Stimulated activated CD4-positive, alpha-beta T cell treated with anti-CD3 and anti-CD28 coated beads, Interleukin-12 subunit alpha, Interleukin-12 subunit beta, amount 100 ng/mL, for 4 hours (primary cell): ENCODE measurements around the gene PROX1.

ENCODE experiments used
- DNase-seq: peaks from one replicate; pipeline ENCODE4 v3.0.0-alpha.2; 2020

PROX1 gene, protein sequence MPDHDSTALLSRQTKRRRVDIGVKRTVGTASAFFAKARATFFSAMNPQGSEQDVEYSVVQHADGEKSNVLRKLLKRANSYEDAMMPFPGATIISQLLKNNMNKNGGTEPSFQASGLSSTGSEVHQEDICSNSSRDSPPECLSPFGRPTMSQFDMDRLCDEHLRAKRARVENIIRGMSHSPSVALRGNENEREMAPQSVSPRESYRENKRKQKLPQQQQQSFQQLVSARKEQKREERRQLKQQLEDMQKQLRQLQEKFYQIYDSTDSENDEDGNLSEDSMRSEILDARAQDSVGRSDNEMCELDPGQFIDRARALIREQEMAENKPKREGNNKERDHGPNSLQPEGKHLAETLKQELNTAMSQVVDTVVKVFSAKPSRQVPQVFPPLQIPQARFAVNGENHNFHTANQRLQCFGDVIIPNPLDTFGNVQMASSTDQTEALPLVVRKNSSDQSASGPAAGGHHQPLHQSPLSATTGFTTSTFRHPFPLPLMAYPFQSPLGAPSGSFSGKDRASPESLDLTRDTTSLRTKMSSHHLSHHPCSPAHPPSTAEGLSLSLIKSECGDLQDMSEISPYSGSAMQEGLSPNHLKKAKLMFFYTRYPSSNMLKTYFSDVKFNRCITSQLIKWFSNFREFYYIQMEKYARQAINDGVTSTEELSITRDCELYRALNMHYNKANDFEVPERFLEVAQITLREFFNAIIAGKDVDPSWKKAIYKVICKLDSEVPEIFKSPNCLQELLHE

DNA sequence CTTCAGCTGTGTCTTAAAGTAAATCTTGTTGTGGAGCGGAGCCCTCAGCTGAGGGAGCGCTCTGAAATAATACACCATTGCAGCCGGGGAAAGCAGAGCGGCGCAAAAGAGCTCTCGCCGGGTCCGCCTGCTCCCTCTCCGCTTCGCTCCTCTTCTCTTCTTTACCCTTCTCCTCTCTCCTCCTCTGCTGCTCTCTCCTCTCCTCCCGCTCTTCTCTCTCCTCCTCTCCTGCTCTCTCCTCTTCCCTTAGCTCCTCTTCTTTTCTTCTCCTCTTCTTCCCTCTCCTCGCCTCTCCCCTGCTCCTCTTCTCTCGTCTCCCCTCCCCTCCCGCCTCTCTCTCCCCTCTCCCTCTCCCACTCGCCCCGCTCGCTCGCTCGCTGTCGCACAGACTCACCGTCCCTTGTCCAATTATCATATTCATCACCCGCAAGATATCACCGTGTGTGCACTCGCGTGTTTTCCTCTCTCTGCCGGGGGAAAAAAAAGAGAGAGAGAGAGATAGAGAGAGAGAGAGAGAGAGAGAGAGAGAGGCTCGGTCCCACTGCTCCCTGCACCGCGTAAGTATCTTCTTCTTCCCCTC, at the start of gene PROX1:
TSS of gene PROX1 (plus strand) at position 47 of the 580 bp plus-strand sequence. CDS start 8,563 bp downstream, outside the sequence.
- DNase-seq: no peak

DNA sequence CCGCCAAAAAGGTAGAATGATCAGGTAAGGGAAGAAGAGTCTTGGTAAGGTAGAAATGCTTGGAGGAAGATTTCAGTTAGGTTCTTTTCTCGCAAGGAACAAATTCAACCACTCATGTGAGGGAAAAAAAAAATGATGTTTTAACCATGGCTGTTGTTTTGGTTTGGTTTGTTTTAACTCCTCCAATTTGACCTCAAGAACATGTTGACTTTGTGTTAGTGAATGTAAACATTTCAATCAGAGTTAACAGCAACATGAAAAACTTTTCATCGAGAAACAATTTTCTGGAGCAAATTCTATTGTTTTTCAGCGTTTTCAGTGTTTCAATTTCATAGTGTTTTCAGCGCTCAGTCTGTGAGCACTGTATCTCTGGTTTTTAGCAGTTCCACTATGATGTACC, 49.0 kb upstream of the PROX1 start:
- no peak for DNase-seq

DNA sequence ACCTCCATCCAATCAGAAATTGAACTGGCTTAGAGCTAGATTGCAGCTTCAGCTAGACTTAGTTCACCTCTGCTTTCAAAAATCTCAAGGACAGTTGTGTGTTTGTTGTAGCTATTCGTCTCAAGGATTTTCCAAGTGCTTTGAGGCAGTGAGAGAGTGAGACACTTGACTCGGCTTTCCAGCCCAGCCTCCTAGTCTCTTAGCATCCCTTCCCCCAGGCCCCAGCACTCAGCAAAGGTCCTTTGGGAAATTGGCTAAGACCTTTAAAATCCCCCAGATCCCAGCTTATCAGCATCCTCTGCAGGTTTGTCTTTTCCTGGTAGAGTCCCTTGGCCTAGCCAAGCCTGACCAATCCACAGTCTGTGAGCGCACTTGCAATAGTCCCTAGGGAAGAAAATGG, 47.9 kb upstream of the PROX1 start:
- no peak for DNase-seq

DNA sequence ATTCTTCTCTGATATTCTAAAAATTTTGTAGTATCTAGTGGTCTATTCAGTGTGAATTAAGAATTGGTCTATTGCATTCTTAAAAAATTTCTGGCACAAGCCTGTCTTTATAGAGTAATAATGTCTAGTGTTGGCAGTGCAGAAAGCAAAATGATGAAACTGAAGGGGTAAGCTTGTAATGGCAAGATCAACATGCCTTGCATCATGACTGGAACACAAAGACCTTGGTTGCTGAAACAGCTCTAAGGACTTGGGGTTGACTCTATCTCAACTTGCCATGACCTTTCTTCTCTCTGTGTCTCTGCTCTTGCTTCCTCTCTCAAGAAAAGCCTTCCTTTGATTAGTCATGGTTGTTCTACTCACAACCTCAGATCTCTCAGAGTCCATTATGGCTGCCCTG, 46.8 kb upstream of the PROX1 start:
- DNase-seq: no peak

DNA sequence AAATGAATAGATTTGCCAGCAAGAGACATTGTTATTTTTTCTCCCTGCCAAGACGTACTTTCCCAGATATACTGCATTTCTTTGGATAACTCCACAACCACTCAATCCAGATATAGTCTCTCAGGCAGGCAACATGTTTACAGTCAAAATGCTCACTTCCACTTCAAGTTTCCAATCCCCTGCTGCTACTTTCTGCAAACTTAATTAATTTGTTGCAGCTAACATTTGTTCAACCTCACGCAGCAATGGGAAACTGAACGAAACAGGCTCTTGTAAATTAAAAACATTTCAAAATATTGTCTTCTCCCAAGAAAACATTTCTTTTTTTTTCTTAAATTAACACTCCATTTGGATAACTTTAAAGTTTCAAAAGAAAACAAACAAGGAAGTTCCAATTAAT, 45.7 kb upstream of the PROX1 start:
- DNase-seq: no peak

DNA sequence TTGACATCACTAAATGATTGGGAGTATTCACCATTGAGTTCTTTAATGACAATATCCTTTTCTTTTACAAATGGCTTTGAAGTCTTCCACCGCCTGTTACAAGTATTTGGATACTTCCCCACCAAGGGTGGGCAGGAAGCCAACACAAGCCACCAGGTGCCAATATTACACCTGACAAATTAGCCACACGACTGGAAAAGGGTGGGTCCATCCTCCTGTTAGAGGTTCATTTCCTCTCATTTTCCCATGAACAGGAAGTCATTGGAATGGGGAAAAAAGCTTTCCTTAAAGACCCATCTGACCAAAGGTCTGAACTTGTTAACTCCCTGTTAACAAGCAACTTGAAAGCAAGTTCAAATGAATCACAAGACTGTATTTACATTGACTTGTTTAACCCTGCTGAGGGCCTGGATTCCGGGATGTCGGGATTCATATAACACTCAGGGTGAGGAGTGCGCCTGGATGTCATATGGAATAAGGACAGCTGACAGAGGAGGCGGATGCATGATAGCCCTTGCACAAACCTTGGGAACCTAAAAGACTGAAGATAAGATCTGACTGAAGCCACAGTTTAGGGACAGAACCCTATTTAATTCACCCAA, 40.5 kb upstream of the PROX1 start:
- DNase-seq: no peak

DNA sequence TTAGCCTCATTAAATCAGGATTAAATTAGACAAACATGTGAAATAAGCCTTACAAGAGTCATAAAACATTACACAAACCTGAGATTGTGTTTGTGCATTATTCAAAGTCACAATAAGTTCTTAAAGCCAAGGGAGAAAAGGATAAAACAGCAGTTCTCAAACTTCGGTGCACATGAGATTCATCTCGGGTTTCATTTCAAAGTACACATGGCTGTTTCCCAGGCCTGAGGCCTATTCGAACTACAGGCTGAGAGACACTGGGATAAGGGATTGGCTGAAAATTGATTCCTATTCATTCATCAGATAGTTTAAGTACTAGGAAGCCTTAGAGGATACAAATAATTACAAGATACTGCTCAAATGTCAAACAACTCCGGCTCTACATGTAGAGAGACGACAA, 35.9 kb upstream of the PROX1 start:
- no peak for DNase-seq

DNA sequence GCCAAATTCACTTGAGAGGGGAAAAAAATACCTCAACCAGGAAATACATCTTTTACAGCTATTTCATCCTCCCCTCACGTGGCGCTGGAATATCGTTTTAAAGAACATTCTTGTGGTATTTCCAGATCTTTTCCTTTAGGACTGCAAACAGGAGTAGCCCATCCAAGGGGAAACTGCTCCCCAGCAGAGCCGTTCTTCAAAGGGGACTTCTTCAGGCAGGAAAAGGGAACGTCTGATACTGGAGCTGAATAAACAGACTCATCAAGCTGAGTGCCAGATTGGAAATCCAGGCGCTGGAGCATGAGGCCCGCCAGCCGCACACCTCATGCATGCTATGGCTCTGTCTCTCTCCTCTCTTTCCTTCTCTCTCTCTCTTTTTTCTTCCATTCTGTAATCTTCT, 34.0 kb upstream of the PROX1 start:
- no peak for DNase-seq

DNA sequence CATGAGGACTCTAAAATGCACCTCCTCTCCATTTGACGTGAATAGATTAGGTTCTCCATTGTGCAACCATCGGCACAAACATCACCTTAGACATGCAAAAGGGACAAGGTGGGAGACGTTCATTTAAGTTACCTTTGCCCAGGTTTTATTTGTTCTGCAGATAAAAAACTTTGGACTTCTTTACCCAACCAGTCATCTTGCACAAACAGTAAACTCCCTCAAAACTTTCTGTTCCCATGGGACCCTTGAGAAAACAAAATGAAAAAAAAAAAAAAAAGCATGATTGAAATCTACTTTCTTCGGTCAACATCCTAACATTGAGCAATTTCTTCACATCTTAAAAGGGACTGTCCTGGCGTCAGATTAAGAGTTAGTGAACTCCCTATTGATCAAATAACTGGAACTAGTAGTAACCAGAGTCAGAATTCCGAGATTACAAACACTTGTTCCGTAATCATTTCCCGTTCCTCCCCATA, 31.4 kb upstream of the PROX1 start:
- DNase-seq: no peak

DNA sequence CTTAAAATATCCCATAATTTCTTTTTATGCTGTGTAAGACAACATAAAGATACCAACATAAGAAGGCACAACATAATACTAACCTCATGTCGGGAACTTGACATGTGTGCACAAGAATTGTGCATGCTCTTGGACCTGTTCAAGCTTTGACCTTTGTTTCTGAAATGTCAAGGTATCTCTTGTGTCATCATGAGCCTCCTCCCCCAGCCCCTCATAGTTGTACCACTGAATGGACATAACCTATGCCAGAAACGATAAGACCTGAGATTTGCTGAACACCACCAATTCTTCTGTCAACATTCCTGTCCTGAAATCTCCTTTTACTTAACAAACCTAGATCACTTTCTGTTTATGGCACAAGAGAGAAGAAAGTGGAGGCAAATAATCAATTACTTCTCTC, 29.4 kb upstream of the PROX1 start:
- DNase-seq: no peak

DNA sequence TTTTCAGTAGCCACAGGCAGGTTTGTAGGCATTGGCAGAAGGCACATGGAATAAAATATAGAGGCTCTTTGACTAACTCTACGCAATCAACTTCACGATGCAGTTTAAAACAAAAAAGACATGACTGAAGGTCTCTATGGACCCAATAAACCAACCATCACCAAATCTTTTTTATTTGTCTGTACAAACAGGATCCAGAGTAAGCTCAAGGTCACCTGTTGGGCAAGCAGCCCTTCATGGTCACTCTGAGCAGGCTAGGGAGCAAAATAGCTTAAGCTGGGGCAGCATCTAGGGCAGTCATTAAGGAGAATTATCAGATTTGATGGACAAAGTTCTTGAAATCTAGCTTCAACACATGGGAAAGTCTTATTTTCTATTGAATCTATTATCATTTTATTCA, 26.8 kb upstream of the PROX1 start:
- no peak for DNase-seq

DNA sequence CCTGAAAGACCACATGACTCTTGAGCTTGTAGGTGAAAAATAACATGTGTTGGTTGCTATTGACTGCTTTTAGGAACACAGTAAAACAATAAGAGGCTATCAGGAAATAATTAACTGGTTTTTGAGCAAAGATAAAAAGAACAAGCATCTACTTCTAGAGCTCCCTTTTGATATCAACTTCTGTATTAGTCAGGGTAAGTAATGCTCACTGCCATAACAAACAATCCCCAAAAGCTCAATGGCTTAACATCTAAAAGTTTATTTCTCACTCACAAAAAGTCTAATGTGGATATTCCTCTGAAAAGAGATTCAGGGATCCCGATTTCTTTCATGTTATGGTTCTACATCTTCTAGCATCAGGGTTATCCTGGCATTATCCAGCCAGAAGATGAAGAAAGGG, 25.3 kb upstream of the PROX1 start:
- DNase-seq: no peak

DNA sequence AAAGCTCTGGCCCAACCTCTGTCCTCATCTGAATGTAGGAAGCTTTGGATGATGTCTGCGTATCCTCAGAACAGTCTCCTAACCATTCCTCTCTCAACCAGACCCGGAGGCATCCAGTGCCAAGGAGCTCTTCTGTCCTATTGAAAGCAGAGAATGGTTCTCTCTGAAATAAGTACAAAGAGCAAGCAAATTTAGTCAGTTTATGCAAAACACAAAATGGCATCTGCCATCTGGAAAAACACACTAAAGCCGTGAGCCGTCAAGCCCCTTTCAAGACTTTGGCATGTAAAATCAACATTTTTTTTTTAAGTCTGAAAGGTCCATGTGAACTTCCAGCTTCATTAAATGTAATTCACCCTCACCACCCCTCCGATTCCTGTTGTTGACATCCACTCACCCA, 21.7 kb upstream of the PROX1 start:
- DNase-seq: no peak

DNA sequence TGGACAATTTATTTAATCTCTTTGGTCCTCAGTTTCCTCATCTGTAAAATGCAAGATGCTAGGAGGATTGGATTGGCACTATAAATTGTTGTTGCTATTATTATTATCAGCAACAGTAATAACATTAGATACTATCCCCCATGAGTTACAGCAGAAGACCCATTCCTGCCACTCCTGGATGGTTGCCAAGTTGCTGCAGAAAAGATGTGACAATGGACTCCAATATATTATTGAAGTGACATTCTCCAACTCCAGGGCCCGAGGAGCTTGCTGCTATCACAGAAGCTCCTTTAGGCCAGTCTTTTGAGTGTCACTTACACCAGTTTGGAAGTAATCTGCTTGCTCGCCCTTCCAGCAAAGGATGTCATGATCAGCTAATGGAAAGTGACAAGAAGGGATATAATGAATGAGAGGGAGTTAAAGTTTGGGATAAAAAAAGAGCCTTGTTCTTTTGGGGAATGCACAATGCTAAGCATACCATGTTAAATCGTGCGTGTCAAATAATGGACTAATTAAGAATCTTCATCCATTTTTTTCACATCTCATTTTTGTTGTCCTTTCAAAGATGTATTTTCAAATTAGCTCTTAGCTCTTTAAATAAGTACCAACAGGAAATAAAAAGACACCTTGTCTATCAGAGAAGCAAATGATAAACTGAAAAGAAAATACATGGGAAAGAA, 19.5 kb upstream of the PROX1 start:
- no peak for DNase-seq

DNA sequence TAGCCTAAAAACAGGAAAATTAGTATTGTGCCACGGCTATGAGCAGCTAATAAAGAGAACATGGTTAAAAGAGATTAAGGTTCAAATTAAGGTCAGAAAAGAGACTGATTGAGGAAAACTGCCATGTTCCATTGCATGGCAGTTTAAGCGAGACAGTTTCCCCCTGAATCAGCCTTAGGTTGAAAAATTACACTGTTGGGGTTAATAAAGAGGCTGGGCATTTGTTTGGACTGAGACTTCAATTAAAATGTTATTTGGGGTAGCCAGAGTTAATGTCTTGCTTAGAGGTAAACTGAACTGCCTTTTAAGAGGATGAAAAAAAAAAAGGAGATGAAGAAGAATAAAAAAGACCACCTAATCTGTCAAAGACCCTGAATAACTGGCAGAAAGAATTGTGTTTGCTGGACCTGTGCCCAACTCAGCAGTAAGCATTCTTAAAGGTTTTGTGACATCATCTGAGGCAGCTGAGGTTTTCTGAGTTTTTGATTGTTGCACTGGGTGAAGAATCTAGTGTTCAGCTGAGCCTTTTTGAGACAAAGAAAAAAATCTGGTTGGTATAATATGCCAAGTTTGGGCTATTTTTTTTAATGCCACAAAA, 17.7 kb upstream of the PROX1 start:
- DNase-seq: no peak

DNA sequence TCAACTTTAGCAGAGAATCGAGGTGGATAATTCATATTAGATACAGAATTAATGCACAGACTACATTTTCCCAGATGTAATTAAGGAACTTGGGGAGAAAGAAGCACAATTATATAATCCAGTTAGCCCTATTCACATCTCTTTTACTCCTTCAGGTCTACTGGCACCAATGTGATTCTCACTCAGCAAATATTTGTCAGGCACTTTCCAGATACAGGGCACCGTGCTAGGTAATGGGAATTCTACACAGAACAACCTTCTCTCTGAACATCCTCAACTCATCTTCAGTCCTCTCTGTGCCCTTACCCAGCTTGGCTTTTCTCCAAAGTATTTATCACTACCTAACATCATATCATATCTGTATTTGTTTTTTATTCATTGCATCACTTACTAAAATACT, 15.6 kb upstream of the PROX1 start:
- no peak for DNase-seq

DNA sequence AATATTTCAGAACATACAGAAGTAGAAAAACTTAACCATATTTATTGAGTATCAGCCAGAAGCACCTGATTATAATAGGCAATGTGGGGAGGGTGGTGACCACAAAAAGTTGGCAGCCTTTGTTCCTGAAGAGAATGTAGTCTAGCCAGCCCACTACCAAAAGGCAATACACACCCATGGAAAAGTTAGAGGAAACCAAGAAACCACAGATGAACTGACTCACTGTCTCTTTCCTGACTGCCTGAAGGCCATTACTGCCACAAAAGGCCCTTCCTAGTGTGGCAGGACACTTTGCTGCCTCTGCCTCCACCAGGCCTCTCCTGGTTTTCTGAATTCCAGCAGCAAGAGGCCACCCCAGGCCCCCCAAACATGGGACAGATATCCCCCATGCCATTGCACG, 14.6 kb upstream of the PROX1 start:
- no peak for DNase-seq

DNA sequence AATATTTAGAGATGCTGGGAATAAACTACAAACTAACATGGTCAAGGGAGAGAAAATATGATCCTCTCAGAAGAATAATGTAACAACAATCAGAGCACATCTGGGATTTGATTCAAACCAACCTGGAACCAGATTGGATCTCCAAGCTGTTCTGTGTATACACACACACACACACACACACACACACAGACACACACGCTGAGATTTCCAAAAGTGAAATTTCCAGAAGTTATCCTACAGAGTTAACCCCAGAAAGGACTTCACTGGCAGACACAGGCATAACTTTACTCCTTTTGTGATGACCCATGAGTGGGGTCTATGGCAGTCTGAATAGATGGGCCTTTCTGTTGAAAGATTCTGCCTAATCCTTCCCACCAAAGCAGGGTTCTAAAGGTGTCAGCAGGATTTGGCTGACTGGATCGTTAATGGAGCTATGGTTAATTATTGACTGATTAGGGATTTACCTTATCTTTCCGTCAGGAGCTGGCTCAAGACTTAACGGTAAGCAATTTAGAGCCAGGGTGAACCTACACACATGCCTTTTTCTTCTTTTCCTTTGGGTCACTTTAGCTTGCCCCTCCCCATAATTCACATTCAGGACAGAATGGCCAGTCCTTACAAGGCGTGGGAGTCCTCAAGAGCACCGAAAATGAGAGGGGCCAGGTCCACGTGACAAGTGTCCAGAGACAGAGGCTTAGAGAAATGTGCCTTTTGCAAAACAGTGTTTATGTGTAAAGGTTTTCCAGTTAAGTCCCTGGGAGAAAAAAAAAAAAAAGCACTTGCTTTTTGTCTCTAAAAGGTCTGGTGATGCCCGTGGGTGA, 10.9 kb upstream of the PROX1 start:
- DNase-seq: no peak

DNA sequence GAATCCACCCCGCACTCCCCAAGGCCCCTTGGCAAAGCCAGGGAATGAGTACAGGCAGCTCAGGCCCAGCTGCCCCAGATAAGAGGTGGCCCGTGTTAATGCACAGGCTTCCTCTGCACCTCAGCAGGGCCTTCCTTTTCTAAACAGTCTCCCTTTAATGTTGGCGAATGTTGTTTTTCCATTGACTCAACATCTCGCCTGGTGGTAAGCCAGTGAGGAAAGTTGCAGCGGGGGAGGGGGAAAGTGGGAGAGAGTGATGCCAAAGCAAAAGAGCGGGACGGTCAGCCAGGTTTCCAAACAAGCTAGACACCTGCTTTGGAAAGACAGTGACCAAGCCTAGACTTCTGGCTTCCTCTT, 10.3 kb upstream of the PROX1 start:
- DNase-seq: no peak

DNA sequence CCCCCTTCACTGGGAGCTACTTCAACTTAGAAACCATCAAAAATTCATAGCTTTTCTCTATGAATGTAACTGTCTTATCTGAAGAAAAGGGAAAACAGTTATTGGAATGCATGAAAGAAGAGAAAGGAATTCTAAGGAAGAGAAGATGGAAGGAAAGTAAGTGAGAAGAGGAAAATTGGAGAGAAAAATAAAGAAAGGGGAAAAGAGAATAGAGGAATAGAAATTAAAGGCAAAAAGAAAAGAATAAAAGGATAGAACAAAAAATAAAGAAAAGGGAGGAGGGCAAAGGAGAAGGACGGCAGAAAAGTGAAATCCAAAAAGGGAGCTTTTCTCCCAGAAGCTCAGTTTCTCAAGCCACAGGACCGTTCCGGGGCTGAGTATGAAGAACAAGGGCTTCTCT, 9.9 kb upstream of the PROX1 start:
- no peak for DNase-seq

DNA sequence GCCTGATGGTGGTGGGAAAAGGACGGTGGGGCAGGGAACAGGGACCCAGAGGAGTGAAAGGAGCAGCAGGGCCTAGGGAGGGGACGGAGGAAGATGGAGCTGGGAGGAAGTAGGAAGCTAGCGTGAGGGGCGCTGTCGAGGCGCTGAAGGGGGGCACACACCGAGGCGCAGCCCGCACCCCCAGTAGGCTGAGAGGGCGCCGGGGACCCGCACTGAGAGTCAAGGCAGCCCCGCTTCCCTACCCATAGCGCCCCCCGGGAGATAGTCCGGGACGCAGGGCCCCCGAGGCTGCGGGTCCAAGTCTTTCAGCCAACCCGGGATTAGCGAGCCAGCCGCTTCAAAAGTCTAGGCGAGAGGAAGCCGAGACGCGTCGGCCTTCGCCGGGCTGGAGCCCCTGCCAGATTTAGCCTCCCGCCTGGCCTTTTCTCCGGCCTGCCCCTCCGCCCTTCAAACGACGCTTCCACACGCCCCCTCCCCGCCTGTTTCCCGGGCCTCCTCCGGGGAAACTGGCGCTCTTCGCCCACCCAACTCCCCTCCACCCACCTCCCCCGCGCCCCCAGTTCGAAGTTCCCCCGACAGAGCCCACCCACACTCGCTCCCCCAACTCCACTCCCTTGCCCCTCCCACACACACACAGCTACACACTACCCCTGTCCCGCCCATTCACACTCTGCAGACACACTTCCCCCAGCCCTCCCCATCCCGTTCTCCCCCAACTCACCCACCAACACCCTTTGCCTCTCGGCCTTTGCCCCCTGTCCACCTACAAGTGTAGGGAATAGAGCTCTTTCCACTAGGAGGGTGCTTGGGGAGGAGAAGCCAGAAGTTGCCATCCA, 7.8 kb upstream of the PROX1 start:
- DNase-seq: no peak
